HG02885 (cell line): ENCODE data around the gene PHKG2.
A peak's percentile ranks its signal among the peaks of the same experiment; 100 is the strongest.

Source experiments
- ATAC-seq: cut with Tn5 transposase; IDR thresholded peaks from one replicate; pipeline ENCODE4 v1.9.1; 2021; ENCODE audit warnings: mild to moderate bottlenecking; ENCODE audit not compliant: unreplicated experiment, poor library complexity

Gene PHKG2

GRCh38 chr16:30753596-30753995, 5.4 kb downstream of the PHKG2 start:
- no peak for ATAC-seq

- no peak for ATAC-seq
Observed at GRCh38 chr16:30755955-30756780, 7.9 kb downstream of the PHKG2 start.

GRCh38 chr16:30756781-30757100, 8.5 kb downstream of the PHKG2 start:
- ATAC-seq = no peak

GRCh38 chr16:30757316-30757715, 9.1 kb downstream of the PHKG2 start:
- no peak for ATAC-seq

- no peak for ATAC-seq
Observed at GRCh38 chr16:30758988-30759491, 10.8 kb downstream of the PHKG2 start.

GRCh38 chr16:30760001-30760559, 11.9 kb downstream of the PHKG2 start:
- ATAC-seq = no peak

DNA sequence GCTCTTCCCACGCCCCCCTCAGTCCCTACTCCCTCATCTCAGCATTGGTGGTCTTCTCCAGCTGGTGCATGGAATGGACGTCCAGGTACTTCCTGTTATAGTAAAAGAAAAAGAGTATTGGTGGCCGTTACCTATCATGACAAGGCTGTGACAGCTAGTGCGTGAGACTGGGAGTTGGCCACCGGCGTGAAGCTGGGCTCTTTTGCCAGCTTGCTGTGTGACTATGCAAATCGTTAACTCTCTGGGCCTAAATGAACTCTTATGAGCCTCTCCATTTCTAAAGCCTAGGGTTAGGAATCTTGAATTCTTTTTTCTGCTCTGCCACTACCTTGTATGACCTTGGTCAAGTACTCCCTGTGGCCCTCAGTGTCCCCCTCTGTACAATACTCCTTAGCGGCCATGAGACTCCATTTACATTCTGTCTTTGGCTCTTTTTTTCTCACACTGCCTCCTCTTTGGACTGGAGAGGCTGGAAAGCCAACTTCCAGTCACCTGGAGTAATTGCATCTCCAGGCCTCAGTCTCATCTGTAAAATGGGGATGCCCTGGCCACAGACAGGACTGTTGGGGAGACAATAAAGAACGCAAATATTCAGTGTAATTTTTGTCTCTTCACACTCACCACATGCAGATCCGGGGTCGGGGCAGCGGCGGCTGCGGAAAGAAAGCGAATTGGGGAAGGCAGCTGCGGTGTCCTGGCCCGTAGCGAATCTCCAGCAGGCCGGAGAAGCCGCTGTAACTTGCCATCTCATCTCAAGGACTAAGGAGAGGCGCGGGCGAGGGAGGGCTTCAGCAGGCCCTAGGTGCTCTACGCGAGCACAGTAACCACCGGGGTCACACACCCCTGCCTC, 12.6 kb downstream of the PHKG2 start:
- no peak for ATAC-seq

DNA sequence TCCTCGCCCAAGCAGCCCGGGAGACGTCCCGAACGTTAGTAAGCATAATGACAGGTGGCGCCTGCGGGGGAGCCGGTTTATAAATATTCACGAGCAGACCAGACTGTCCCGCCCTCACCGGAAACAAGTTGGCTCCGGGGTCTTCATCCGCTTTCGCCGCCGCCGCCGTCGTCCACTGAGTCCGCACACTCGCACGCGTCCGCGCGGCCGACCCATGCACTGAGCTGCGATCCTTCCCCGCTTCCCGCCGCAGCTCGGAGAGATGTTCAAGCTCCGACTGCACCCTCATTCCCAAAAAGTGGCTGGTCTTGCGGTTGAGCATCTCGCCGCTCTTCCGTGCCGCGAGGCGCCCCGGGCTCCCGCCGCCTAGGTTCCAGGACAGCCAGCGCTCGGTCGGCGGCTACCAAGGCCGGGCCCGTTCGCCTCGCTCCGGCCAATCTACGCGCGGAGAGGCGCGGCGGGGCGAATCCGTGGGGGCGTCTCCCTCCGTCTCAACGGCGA, 13.3 kb downstream of the PHKG2 start:
- peak; percentile 31 for ATAC-seq

DNA sequence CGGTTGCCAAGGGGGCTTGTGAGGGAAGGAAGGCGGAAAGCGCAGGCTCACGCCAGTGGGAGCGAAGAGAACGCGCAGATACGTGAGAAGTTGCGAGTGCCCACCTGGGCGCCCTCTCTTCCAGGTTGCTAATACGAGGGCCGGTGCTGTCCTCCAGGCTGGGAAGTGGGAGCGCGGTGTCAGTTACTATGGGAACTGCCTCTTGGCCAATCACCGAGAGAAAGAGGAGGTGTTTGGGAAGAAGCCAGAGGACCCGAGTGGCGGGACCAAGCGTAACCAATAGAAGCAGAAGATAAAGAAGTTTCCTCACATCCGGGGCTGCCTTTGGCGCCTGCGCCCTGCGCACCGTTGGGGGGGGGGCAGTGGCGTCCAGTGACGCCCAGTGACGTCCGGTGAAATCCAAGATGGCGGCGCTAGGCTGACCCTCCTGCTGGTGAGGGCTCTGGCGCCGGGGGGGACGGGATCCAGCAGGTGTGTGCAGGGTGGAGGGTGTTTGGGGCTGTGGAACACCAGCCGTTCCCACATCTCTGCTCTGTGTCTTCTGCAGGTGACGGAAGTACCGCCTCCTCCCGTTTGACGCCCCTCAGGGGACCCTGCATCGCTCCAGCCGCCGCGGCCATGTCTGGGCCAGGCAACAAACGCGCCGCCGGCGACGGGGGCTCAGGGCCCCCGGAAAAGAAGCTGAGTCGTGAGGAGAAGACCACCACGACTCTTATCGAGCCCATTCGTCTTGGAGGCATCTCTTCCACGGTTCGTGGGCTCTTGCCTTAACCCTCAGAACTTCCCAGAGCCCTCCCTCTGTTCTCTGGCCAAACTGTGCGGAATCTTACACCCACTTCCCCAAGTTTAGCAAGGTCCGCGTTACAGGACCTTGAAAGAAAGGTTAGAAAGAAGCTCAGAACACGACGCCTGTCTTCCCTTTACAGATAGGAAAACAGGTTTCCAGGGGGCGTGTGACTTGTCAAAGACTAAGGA, 14.0 kb downstream of the PHKG2 start, which contains the start of the genes CFAP119 and RNF40:
Gene CFAP119 (minus strand): TSS at position 135 of the 975 bp plus-strand sequence. CDS start 314 bp downstream, outside the sequence.
Gene RNF40 (plus strand): TSS at position 395 of the 975 bp plus-strand sequence. CDS start 224 bp downstream, at position 619.
- ATAC-seq = peak; percentile 88

DNA sequence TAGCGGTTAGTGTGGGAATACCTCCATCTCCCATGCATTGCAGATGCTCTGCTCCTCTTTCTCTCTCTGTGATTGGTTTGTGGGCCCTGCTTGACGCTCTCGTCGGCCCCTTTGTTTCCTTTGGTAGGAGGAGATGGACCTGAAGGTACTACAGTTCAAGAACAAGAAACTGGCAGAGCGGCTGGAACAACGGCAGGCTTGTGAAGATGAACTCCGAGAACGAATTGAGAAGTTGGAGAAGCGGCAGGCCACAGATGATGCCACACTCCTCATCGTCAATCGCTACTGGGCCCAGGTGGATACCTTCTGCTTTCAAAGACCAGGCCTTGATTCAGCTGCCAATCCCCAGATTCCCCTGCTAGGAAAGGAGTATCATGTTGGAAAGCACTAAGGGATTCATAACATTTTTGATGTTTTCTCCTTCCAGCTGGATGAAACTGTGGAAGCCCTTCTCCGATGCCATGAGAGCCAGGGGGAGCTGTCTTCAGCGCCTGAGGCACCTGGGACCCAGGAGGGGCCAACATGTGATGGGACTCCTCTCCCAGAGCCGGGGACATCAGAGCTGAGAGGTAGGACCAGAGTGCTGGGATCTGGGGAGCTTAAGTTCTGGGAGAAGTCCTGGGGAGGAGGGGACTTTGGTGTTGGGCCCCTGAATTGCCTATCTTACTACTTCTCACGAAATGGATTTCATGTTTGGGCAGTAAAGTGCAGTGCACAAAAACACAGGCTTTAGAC, 14.9 kb downstream of the PHKG2 start:
- ATAC-seq = no peak

- no peak for ATAC-seq
Observed at GRCh38 chr16:30764086-30764485, 15.9 kb downstream of the PHKG2 start.

DNA sequence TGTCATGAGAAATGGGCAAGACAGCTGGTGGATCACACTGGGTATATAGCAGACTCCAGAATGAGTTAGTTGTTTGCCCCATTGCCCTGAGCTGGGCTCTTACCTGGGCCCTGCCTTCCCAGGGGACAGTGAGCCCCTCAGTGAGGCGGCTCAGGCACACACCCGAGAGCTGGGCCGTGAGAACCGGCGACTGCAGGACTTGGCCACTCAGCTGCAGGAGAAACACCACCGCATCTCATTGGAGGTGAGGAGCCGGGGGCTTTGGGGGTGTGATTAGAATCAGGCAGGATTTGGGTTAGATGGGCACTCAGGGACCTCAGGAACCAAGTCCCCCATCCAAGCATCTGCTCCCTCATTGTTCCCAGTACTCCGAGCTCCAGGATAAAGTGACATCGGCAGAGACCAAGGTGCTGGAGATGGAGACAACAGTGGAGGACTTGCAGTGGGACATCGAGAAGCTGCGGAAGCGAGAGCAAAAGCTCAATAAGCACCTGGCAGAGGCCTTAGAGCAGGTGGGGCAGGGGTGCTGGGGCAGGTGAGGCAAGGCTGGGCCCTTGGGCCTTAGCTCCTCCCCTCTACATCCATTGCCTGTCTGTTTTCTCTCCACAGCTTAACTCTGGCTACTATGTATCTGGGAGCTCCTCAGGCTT, 16.7 kb downstream of the PHKG2 start:
- ATAC-seq = no peak

DNA sequence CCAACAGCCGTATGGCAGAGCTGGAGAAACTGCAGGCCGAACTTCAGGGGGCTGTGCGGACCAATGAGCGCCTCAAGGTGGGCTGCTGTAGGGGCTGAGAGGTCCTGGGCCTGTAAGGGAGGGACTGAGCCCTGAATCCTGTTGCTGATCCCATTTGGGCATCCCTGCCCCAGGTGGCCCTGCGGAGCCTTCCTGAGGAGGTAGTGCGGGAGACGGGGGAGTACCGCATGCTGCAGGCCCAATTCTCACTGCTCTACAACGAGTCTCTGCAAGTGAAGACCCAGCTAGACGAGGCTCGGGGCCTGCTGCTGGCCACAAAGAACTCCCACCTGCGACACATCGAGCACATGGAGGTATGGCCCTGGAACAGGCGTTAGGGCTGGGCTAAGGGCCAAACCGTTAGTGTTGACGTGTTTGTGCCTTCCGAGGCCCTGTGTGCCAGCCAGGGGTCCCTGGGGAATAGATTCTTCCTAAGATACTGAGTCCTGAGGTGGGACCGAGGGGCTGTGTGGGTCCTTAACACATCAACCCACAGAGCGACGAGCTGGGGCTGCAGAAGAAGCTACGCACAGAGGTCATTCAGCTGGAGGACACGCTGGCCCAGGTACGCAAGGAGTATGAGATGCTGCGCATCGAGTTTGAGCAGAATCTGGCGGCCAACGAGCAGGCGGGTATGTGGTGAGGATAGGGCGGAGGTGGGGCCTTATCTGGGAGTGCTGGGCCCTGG, 18.1 kb downstream of the PHKG2 start:
- no peak for ATAC-seq

DNA sequence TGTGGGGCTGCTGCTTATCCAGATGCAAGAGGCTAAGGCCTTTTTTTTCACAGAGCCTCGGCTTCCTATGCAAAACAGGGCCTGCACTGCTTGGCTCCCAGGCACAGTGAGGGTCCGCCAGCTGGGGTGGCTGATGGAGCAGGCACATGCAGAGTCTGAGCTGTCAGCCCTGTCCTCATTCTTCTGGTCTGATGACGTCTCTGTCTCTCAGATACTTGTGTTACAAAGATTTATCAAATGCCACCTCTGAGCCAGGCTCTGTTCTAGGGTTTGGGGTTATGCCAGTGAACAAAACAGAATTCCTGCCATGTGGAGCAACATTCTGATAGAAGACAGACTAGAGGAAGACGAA, 18.7 kb downstream of the PHKG2 start:
- ATAC-seq = no peak

GRCh38 chr16:30767767-30768465, 19.7 kb downstream of the PHKG2 start:
- no peak for ATAC-seq

DNA sequence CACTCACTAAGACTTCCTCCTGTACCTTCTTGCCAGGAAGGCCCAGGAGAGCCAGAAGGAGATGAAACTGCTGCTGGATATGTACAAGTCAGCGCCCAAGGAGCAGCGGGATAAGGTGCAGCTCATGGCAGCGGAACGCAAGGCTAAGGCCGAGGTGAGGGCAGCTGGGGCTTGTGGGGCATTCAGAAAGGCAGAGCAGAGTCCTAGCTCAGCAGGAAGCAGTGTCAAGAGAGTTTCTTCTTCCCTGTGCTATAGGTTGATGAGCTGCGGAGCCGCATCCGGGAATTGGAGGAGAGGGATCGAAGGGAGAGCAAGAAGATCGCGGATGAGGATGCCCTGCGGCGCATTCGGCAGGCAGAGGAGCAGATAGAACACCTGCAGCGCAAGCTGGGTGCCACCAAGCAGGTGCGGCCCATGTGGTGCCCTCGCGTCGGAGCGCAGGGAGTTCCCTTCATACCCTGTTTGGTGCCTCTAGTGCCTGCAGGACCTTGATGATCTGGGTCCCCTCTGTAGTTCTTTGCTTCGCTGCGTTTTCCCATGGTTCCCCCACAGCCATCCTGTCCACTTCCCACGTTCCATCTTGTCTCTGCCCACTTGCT, 20.5 kb downstream of the PHKG2 start:
- no peak for ATAC-seq
